ENCODE measurements around the gene UNCX.

DNA sequence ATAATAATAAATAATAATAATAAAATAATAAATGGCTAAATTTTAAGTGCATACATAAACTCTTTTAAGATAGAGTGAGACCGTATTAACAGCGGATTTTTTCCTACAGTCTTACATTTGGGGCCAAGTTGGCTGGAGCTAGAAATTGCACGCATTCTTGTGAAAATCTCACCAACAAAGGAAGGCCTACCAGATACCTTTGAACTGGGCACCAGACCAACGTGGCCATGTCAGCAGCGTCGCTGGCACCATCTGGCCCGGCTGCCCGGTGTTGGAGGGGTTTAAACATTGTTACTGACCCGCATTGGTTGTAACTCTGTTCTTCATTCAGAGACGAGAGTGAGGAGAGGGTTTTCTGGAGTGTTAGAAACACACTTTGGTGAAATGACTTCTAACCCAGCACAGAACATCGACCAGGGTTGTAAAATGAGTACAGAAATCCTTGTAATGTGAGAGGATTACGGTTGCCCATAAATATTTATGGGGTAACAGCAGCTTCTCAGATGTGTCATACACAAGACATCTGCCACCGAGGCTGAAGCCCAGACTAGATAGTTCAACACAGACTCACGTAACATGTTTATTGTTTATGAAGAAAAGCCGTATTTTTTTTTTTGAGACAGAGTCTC, 34.6 kb upstream of the UNCX start:
- TF ChIP-seq CTCF (IDR thresholded peaks at IDR 0.05; ENCODE audit: insufficient read depth, low read length, poor library complexity, severe bottlenecking) (no peak), EZH2phosphoT487 (conservative IDR thresholded peaks at IDR 0.05; ENCODE audit: low read length) (no peak)
